ENCODE data around the gene LAMA5.

Gene LAMA5

DNA sequence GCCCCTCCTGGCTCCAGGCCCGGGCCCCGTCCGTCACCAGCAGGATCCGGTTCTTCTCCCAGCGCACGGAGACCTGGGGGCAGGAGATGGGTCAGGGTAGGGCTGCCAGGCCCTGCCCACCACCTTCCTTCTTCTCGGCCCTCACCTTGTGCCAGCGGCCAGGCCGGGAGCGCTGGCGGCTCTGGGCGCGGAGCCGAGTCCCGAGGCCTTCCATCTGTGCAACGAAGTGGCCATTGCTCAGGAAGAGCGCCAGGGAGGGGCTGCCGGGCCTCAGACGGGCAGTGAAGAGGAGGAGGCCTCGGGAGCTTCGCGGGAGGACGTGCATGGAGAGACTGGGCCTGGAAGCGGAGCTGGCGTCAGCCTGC, 56.4 kb downstream of the LAMA5 start:
- DNase-seq = no peak

DNA sequence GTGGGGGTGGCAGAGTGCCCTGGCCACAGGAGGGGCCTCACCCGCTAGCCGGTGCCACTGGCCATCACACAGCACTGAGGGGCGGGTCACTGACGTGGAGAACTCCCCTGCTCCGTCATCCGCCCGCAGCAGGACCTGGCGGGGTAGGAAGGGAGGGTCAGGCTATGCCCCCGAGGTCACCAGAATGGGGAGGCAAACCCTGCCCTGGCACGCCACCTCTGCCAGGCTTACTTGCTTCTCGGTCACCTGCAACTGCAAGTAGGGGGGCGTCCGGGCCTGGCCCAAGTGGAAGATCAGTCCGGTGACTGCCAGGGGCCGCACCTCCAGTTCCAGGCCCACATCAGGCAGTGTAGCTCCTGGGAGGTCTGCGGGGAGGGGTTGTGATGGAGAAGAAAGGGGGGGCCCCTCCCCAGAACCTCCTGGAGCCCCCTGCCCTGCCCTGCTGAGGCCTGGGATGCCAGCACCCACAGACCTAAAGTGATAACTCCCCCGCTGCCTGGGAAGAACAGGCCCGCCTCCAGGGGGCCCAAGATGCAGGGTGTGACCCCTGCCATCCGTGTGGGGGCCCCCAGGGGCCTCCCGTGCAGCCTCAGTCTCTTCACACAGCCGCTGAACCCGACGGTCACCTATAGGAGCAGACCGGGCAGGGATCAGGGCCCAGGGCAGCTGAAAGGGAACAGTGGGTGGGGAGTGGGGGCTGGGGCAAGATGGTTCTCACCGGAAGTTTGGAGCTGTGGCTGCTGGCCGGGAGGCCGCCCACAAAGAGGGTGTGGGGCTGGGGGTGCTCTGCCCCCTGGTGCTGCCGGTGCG, 57.0 kb downstream of the LAMA5 start:
- DNase-seq = no peak

DNA sequence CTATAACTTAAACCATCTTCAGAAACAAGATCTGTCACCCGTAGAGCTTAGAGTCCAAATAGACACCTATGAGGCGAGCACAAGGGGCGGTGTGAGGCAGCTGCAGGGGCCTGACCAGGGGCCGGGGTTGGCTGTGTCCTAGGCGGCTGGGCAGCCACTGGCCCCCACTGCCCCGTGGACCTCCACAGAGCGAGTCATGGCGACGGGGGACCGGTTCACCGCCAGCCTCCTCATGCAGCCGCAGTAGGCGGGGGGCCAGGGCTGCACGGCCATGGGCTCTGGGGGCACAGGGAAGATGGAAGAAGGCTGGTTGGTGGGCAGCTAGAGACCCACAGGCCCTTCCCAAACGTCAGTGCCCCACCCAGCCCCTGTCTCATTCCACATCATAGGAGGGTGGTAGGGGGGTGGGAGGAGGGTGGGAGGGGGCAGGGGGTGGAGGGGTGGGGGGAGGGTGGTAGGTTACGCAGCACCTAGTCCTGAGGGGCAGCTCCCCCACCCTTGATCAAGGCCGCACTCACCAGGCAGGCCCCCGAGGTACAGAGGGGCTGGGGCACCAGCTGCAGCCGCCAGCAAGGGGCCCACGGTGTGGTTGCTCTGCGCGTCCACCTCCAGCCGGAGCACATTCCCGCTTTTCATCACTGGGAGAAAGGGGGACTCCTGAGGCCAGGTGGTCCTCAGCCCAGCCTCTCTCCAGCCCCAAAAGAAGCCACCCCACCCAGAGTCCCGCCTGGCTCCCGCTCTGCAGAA, 57.7 kb downstream of the LAMA5 start:
- DNase-seq = no peak

DNA sequence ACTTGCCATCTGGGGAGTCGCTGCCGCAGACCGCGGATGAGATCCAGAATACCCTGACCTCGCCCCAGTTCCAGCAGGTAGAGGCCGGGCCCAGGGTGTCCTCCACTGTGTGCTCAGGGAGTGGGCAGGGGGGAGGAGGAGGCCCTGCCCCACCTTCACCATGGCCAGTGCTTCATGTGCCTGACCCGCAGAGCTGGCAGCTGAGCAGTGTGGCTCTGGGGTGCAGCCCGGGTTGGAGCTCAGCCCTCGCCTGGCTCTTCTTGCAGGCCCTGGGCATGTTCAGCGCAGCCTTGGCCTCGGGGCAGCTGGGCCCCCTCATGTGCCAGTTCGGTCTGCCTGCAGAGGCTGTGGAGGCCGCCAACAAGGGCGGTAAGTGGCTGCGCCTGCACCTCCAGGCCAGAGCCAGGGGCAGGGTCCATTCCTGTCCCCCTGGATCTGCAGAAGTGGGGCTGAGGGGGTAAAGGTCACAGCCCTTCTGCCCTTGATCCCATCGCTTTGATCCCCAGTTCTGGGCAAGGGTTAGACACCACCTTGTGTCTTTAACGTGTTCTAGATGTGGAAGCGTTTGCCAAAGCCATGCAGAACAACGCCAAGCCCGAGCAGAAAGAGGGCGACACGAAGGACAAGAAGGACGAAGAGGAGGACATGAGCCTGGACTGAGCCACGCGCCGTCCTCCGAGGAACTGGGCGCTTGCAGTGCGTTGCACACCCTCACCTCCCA, 58.9 kb downstream of the LAMA5 start:
- DNase-seq = no peak

DNA sequence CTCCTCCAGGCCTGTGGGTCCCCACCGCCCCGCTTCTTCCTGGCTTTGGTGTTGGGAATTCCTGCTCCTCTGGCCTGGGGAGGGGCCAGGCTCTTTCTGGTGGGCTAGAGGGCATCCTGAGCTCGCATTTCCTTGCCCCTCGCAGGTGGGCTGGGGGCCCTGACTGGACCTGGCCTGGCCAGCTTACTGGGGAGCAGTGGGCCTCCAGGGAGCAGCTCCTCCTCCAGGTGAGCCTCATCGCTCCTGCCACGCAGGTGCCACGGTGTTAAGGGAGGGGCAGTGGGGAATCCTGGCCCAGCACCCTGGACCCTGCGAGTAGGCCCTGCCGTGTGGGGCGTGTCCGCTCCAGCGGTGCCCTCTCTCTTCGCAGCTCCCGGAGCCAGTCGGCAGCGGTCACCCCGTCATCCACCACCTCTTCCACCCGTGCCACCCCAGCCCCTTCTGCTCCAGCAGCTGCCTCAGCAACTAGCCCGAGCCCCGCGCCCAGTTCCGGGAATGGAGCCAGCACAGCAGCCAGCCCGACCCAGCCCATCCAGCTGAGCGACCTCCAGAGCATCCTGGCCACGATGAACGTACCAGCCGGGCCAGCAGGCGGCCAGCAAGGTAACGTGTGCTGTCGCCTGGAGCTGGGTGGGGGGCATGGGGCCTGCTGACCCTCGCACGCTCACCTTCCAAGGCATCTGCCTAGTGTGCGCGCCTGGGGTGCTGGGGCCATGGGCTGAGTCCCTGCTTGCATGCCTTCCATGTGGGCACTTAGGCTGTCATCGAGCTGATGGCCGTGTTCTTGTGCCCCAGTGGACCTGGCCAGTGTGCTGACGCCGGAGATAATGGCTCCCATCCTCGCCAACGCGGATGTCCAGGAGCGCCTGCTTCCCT, 59.6 kb downstream of the LAMA5 start:
- no peak for DNase-seq

DNA sequence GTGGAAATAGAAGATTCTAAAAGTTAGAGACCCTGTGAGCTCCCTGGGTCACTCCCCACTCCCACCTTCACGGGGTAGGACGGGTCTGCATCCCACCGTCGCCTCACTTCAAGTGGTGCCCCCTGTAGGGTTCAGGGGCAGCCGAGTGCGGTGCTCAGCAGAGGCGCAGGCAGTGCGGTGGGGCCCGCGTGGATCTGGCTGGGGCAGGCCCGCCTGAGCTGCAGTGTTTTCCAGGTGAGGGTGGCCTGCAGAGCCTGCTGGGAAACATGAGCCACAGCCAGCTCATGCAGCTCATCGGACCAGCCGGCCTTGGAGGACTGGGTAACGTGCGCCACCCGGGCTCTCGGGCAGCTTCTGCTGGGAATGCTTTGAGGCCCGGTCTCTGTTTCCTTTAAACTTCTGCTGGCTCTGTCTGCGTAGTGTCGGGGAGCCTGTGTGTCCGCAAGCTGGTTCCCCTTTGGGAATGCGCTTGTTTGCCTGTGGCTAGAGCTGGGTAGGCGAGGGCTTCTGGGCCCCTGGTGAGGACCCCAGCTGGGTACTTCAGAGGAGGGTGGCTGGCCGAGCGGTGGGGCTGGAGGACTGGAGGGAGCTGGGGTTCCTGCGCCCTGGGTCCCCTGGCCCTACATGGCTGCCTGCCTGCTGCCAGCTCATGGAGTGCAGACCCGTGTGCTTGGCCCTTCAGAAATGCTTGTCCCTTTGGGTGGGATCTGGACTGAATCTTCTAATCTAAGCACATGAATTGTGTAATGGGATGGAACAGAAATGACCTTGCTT, 60.5 kb downstream of the LAMA5 start:
- DNase-seq = no peak

DNA sequence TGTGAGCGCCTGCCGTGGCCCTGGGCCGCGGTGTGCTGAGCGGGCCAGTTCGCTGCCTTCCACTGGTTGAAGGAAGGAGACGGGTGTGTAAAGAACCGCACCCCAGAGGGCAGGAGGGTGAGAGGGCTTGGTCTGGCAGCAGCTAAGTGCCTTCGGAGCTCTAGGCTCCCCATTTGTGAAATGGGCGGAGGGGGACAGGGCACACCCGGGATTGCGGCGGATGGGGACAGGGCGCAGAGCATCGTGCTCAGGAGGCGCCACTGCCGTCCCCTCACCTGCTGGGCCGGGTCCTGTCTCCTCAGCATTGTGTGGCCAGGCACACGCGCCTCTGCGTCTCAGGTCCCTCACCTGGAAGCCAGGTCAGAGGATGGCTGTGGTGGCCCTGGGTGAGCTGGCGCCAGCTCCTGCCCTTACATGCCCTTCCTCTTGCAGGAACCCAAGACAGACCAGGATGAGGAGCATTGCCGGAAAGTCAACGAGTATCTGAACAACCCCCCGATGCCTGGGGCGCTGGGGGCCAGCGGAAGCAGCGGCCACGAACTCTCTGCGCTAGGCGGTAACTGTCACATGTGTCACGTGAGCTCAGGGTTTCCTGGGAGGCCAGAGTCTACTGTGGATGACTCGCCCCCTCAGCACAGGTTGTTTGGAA, 61.2 kb downstream of the LAMA5 start:
- no peak for DNase-seq

DNA sequence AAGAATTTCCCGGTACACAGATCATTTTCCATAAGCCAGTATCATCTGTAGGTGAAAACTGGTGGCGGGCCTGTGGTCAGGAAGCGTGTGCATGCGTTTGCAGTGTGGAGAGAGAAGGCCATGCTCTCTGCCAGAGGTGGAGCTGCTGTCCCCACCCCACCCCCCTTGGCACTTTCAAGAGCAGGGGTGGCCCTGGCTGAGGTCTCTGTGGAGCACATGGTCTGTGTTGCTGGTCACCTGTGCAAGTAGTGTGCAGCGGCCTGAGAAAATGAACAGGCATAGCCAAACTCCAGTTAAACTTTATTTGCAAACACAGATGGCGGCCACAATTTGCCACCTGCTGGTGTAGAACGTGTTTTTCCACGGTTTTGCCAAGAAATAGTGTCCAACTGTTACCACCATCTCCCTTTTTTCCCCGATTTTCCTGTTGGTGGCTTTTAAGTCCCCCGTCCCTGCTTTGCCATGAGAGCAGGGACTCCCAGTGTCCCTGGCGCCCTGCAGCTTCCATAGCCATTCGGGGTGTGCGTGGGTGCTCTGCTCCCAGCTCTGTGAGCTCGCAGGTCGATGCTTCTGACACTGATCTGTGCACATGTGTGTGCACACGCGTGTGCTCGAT, 61.9 kb downstream of the LAMA5 start:
- DNase-seq = no peak

DNA sequence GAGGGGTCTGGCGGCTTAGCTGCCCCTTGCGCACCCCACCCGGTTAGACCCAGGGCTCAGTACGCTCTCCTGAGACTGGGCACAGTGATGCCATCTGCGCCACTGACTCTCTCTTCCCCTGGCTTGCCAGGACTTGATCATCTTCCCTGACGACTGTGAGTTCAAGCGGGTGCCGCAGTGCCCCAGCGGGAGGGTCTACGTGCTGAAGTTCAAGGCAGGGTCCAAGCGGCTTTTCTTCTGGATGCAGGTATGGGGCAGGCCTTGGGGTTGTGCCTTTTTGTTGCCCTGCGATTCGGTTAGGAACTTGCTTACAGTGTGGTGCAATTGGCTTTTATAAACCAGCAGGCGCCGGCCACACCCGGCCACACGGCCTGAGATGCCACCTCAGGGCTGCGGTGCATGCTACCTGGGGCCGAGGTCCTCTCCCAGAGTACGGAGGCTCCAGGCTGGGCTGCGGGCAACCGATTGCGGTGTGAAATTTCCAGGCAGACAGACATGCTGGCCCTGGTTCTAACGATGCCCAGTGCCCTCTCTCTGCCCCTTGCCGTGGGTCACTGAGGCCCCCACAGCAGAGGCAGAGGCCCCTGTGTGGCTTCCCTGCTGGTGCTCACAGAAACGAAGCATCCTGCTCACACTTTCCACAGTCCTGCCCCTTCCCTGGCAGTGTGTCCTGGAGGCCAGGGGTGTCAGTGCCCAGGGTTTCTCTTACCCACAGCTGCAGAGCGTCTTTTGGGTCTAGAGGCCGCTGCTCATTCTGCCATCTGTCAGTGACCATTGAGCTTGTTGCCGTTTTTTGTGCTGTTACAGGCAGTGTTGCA, 62.6 kb downstream of the LAMA5 start:
- DNase-seq = no peak

DNA sequence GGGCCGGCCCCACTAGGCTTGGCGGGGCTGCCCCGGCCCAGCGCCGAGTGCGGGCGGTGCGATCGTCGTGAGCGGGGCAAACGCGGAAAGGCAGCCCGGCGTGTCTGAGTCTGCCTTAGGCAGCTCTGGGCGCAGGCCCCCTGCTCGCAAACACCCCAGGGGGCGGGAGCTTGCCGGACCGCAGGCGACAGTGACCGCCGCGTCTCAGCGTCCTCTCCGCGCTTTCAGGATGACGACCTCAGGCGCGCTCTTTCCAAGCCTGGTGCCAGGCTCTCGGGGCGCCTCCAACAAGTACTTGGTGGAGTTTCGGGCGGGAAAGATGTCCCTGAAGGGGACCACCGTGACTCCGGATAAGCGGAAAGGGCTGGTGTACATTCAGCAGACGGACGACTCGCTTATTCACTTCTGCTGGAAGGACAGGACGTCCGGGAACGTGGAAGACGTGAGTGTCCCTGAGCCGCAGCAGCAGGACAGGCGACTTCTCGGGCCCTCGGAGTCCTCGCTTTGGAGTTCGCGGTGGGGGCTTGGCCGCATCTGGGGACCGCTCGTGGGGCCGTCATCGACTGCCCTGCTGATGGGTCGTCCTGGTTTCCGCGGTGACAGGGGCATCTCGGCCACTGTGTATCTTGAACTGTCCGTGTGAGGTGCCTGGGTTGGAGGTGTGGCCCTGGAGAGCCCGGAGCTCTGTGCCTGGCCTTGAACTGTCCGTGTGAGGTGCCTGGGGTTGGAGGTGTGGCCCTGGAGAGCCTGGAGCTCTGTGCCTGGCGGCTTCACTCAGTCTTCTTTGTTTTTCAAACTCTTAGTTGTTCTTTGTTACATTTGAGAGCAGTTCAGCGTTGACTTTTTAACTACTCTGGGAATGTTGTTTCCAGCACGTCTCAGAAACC, 63.5 kb downstream of the LAMA5 start:
- no peak for DNase-seq

DNA sequence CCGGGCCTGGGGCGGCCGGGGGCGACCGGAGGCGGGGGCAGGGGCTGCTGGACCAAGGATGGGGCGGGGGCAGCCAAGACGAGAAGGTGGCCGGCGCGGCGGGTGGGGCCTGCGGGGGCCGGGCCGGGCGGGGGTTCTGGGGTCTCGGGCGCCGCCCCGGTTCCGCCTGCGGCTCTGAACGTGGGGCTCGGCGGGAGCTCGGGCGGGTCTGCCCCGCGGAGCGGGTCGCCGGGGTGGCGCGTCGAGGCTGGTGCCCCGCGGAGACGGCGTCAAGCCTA, 64.1 kb downstream of the LAMA5 start:
- DNase-seq = peak; percentile 26

DNA sequence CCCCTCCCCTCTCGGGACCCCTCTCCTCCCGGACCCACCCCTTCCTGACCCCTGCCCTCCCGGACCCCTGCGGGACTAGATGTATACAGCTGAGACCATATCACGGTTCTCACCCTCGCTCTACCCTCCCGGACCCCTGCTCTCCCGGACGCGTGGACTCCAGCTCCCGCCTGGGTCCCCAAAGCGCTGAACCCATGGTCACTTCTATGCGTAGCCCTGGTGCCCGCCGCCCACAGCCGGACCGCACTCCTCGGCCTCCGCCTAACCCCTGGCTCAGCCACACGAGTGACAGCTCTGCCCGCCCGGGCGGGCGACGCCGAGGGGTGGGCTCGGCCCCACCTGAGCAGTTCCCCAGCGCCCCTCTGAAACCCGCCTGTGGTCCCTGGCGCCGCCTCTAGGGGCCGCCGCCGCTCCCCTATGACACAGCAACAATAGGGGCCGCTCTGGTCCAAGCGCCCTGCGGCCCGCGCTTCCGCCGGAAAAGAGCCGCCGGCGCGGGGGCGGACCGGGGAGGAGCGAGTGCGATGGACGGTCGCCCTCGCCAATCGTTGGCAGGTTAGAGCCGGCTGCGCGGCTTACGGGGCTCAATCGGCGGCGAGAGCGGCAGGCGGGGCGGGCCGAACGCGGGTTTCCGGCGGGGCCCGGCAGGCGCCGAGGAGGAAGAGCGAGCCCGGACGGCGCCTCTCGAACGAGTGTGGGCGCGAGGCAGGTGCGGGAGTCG, 64.6 kb downstream of the LAMA5 start, which contains the start of gene ADRM1:
TSS of gene ADRM1 (plus strand) at position 657 of the 721 bp plus-strand sequence. CDS start 572 bp downstream, outside the sequence.
- DNase-seq = peak; percentile 97

DNA sequence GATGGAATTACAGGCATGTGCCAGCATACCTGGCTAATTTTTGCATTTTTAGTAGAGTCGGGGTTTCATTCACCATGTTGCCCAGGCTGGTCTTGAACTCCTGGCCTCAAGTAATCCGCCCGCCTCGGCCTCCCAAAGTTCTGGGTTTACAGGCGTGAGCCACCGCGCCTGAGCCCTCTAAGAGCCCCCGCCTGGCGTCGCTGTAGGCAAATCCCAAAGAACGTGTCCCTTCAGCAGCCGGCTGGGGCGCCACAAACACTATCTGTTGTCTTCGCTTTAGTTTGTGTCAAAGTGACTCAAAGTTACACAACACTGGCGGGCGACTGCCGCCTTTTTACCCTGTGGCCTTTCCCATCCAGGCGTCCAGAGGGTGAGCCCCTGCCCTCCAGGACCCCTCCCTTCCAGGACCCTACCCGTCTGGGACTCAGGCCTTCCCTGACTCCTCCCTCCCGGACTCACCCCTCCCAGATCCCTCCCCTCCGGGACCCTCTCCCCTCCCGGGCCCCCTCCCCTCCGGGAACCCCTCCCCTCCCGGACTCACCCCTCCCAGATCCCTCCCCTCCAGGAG, 65.3 kb downstream of the LAMA5 start:
- DNase-seq = peak; percentile 89

DNA sequence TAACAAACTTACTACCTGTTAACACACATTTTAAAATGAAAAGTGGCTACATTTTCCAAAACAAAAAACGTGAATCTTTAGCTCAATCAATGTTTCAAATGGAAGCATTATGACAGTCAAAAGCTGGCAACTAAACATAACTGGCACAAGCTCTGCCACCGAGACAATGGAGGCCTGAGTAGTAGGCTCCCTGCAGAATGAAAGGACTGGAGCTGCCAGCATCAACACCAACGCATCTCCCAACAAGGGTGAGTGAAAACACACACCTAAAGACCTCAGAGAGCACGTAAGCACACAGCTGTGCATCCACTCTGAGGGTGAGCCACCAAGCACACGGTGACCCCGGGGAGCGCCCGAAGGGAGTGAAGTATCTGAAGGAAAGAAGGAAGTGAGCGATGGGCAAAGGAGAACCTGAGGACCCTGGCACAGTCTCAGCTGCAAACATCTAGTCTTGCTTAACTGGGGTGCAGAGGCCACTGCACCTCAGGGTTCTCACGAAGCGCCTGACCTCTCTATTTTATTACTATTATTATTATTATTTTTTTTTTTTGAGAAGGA, 65.9 kb downstream of the LAMA5 start:
- DNase-seq = no peak

DNA sequence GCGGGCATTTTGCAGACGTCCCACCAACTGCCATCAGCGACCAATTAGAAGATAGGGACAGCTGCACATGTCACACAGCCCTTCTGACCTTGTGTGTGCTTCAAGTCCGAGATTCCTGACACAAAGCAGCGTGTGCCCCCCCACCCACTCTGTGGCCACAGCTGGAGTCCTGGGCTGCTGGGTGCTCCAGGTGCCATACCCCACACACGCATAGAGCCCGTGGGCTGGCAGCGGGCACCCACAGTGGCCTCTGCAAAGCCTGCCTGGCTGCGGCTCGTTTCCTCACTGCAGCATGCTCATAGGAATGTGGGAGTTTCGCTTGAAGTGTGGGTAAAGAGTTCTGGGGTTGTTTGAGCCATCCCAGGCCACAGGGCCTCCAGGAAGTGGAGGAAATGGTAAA, 66.8 kb downstream of the LAMA5 start:
- no peak for DNase-seq

DNA sequence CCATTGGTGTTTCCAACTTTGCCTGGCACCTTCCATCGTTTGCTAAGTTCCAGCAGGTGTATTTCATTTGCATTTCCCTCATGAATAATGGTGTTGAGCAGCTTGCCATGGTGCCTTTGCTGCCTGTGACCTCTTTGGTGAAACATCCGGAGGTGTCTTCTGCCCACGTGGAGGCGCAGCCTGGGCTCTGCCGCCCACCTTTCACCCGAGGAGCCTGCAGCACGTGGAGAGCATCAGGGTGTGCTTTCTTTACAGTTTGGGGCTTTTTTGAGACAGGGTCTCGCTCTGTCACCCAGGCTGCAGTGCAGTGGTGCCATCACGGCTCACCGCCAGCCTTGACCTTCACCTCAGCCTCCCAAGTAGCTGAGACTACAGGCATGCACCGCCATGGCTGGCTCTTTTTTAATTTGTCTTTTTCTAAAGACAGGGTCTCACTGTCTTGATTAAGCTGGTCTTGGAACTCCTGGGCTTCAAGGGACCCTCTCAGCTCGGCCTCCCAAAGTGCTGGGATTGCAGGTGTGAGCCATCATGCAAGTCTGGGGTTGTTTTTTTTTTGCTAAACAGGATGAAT, 67.4 kb downstream of the LAMA5 start:
- no peak for DNase-seq

DNA sequence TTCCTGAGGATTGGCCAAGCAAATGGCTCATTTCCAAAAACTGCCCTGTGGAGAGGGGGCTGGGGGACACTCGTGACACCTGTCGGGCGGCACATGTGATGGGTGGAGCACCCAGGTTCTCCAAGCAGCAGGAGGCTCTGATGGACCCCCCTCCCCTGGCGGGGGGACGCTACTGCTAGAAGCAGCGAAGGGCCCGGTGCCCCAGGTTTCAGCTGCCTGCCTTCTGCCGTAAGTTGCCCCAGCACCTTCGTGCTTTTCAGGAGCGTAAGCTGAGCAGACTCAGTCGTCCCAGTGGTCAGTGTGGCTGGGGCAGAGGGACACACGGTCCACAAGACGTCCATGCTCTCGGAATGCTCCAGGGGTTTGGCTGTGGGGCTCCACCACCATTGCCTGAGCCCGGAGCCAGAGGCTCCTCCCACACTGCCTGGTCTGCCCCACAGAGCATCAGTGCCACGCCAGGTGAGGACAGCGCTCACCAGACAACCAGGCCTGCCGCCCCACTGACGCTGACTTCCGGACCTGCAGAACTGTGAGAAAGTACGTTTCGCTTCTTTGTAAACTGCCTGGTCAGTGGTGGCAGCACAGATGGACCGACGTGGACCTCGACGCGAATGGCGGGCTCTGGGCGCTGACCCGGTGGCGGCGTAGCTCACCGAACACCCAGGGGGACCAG, 68.4 kb downstream of the LAMA5 start:
- DNase-seq = no peak
